GM18508 (cell line): ENCODE measurements around the gene MAP3K13.
"Not testable (repeated sequence)": the region's sequence is repeated elsewhere in the genome, so short reads cannot be mapped to it uniquely, and the experiment has no call there.

Experiments
- ATAC-seq: cut with Tn5 transposase; IDR thresholded peaks from one replicate; pipeline ENCODE4 v1.9.1; 2021; ENCODE audit warnings: moderate number of reproducible peaks; ENCODE audit not compliant: insufficient read depth, unreplicated experiment

MAP3K13 gene

DNA sequence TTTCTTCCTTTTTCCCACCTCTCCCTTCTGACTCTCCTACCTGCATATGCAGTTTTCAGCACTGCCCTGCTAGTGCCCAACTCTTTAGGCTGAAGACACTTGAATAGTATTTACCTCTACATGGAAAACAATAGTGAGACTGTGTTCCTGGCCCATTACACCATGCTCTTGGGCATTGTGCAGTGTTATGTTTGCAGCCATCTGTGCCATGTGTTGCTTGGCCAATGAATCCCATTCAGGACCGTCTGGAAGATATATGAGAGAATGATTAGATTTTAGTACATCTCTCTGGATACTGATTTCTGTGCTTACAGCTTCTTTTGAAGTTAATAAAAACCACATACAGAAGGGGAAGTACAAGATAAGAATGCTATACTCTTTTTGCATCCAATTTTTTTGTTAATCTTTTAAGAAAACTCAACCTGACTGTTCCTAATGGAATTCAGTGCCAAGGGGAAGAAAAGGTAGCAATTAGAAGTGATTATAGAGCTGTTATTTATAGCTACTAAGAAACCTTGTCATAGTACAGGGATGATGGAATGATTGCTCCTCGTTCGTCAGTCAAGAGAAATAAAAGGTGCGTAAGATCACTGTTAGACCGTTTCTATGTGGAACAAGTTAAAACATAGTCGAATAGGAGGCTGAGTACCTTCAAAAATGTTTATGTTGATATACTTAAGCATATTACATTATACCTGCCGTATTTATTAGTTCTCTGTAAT is 77.0 kb downstream of the MAP3K13 start:
- no peak for ATAC-seq

DNA sequence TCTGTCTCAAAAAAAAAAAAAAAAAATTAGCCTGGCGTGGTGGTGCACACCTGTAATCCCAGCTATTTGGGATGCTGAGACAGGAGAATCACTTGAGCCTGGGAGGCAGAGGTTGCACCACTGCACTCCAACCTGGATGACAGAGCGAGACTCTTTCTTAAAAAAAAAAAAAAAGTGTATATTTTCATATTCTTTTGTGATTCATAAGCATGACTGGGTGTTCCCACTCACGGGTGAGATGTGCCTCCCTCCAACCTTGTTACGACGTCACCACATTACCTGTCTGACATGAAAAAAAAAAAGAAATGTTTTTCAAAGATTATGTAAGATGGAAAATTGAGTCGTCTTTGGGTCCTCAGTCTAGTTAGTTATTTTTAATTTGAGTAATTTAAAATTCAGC is 79.1 kb downstream of the MAP3K13 start:
- no peak for ATAC-seq

GRCh38 chr3:185444329-185444728 is 81.4 kb downstream of the MAP3K13 start:
- ATAC-seq, result no peak

- no peak for ATAC-seq
These were observed 85.2 kb downstream of the MAP3K13 start for GRCh38 chr3:185448107-185448506.

DNA sequence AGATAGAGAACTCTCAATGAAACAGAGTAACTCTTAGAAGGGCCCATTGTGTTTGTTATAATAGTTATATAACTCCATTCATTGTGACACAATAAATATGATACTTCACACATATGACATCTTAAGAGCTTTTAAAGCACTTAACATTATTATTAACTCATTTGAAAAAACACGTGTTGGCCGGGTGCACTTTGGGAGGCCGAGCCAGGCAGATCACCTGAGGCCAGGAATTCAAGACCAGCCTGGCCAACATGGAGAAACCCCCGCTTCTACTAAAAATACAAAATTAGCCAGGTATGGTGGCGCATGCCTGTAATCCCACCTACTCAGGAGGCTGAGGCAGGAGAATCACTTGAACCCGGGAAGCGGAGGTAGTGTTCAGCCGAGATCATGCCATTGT is 88.5 kb downstream of the MAP3K13 start:
- ATAC-seq, result not testable (repeated sequence)

GRCh38 chr3:185457376-185457775 is 94.4 kb downstream of the MAP3K13 start:
- ATAC-seq, result no peak

DNA sequence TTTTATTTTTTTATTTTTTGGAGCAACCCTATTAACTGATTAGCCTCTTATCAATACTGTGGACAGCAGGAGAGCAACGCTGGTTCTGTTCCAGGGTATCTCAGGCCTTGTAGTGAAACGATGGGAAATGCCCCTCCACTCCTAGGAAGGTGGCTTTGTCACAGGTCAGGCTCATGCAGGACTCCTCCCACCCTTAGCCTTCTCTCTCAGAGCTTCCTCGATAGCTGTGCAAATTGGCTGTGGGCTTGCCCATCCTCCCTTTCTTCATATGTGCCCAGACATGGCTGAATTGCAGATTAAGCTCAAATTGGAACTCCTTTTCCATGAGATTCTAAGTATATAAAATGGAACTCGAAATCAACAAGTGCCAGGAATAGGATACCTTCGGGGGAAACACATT is 97.4 kb downstream of the MAP3K13 start:
- no peak for ATAC-seq

GRCh38 chr3:185460719-185461350 is 97.9 kb downstream of the MAP3K13 start:
- ATAC-seq, result no peak

DNA sequence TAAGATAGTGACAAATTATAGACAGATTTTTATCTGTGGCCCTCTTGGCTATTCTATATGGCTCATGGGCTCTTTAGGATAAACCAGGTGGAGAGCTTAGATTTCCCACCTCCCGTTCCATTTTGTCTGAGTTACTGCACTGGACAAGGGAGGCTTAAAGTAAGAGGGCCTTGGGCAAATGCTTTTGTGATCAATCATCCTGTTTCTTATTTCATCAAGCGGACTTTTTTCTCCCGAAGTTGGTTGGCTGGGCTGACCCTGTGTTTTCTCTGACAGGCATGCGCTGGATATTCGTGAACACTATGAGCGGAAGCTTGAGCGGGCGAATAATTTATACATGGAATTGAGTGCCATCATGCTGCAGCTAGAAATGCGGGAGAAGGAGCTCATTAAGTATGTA is 102.5 kb downstream of the MAP3K13 start:
- no peak for ATAC-seq

GRCh38 chr3:185466123-185466522 is 103.2 kb downstream of the MAP3K13 start:
- ATAC-seq, result not testable (repeated sequence)

DNA sequence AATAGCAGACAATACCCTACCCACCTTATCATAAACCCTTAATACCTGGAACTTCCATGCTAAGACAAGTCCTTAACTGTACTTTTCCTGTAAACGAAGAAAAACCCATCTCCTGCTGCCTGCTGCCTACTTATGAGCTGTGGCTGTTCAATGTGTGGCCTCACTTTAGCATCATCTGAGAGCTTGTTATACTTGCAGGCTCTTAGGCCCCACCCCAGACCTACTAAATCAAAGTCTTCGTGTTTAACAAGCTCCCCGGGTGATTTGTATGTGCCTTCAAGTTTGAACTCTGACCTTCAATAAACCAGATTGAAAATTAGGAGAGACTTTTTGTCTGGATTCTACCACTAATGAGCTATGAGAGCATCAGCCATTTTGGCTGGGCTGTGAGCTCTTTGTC is 106.6 kb downstream of the MAP3K13 start:
- no peak for ATAC-seq

DNA sequence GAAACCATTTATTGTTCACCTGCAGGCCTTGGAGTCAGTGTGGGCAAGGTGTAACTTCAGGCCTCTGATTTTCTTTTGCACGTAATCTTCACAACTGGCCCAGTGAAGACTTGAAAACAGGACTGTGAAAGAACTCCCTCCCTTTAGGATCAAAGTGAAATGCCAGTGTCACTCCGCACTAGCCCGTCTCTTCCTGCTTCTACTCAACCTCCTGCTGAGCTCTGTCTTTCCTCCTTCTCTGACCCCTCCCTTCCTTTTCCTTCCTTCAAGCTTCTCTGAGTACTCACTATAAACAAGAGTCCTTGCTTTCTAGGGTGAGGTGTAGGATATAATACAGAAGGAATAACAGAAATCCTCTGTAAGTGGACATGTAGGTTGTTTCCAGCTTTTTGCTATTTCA is 107.4 kb downstream of the MAP3K13 start:
- no peak for ATAC-seq

- no peak for ATAC-seq
These were observed 110.4 kb downstream of the MAP3K13 start for GRCh38 chr3:185473290-185473815.

DNA sequence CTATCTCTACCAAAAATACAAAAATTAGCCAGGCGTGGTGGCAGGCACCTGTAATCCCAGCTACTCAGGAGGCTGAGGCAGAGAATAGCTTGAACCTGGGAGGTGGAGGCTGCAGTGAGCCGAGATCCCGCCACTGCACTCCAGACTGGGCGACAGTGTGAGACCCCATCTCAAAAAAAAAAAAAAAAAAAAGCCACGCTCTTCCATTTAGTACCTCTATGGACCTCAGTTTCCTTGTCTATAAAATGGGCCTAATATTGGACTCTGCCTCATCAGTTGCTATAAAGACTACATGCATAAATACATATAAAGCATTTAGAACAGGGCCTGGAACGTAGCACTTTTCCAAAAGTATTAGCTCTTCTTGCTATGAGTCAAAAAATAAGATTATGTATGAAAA is 112.0 kb downstream of the MAP3K13 start:
- ATAC-seq, result not testable (repeated sequence)

- ATAC-seq, result no peak
These were observed 114.4 kb downstream of the MAP3K13 start for GRCh38 chr3:185477316-185477715.

DNA sequence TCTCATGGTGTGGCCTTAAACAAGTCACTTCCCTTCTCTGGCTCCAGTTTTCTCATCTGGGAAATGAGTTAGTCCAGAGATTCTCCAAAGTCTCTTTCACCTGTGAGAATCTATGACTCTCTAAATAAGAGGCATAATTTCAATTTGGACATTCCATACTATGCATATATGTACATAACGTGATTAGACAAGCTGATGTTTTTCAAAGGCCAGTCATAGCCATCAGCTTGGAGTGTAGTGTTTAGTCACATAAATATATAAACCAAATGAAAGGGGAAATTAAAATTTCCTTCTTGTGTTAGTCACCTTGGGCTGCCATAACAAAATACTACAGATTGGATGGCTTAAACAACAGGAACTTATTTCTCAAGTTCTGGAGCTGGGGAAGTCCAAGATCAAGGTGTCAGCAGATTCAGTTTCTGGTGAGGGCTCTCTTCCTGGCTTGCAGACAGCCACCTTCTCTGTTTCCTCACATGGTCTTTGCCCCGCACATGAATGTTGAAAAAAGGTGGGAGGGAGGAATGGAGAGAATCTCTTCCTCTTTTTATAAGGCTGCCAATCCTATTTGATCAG is 116.5 kb downstream of the MAP3K13 start:
- no peak for ATAC-seq

GRCh38 chr3:185484296-185484695 is 121.4 kb downstream of the MAP3K13 start:
- ATAC-seq, result no peak

- ATAC-seq, result no peak
These were observed 123.5 kb downstream of the MAP3K13 start for GRCh38 chr3:185486394-185486793.

DNA sequence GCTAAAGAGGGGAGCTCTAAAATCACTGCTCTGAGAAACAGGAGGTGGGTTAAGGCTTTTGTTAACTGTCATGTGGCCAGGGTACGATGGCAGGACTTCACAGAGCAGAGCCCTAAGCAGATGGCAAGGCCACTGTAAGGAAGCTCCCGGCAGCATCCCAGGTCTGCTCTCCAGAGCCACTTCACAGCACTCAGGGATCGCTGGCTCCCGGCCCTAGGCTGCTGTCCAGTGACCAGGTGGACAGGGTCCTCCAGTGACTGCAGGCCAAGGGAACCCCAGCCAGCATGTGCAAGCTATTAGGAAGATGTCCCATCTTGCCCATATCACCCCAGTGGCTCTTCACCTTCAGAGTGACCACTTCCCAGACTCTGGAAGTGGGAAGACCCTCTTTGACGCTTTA is 125.5 kb downstream of the MAP3K13 start:
- no peak for ATAC-seq

DNA sequence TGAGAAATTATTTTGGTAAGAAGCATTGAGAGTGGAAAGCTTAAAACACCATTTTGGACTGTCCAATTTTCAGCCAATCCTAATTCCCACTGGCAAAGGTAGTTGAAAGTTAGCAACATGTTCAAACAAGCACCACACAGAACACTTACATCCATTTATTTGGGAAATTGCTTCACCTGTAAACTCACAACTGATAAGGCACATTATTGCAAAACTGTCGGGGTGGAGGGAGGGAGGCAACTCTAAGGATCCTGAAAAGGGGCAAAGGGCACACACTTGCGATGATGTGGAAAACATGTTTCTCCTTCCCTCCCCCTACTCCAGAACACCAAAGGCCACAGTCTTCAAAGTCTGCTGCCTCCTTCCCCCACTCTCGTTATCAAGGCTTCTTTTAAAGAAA is 126.5 kb downstream of the MAP3K13 start:
- ATAC-seq, result no peak

DNA sequence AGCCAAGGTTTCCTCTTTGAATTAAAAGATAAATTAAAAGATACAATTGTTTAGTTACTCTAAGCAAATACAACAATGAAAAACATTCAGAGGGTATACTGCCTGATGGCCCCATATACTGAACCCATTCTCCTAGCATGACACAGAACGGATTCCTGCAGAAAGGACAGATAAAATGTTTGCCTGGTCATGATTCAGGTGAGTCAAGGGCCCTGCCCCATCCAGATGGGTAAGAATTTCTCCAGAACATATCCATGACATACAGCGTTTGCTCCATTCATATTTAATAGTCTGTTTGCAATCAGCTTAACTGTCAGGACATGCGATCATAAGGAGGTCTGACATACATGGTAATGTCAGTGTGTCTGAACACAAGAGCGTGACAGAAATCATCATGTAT is 127.3 kb downstream of the MAP3K13 start:
- ATAC-seq, result no peak
